Measurements from ENCODE around the gene CALCR.
A peak's percentile ranks its signal among the peaks of the same experiment; 100 is the strongest.

CALCR gene

GRCh38 chr7:93442478-93443224 is 131.9 kb downstream of the CALCR start:
- DNase-seq = peak; percentile 31

DNA sequence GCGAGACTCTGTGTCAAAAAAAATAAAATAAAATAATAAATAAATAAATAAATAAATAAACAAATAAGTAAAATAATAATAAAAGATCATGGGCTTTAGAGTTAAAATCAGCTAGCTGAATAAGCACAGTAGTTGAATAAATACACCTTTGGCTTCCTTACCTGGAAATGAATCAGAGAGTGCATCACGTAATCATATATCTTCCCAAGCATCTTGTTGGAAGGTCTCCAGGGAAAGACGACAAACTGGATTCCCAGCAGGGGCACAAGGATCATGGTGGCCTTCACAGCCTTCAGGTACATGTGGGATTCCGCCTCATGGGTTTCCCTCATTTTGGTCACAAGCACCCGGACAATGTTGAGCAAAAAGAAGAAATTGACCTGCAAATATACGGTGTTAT is 138.7 kb downstream of the CALCR start:
- no peak for DNase-seq

DNA sequence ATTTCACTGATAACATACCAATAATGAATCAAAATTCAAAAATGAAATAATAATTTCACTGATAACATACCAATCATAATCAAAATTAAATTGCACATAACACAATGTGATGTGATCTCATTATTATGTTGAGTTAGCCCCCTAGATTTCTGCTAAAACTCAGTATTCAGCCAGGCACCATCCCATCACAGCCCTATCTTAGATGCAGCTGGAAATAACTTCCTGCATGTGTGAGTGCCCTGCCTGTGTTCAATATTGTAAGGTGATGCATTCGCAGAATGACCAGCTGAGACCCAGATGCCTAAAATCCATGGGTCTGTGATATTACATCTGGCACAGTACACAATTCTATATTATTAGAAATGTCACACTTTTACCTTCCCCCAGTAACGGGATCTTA is 142.4 kb downstream of the CALCR start:
- DNase-seq = no peak

DNA sequence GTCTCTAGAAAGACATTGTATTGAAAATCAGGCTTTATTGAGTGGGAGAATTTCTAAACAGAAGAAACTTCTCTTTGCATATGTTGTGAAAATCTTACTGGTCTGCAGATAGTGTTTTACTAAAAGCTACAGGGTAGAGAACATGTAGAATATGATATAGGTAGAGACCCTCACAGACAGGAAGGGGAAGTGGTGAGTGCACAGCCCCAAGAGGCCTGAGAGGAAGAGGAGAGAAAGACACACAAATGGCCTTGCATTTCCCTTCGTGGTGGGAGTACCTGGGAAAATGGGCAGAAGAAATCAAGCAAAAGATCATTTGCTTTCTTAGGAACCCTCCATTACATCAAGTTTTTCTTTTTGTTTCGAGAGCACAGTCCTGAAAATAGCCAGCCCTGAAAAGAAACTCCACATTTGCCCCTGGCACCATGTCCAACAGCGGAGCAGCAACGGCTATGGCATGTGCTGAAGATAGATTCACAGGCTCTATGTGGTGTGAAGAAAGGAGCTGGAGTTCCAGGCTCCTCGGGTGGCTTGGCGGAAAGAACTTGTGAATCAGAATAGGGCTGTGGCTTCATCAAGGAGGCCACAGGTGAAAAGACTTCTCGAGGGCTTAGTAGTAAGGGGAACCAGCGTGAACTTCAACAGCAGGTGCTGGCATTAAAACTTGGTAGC is 143.5 kb downstream of the CALCR start:
- DNase-seq = no peak

GRCh38 chr7:93429563-93429962 is 145.0 kb downstream of the CALCR start:
- no peak for DNase-seq

GRCh38 chr7:93427107-93427506 is 147.4 kb downstream of the CALCR start:
- DNase-seq = no peak

DNA sequence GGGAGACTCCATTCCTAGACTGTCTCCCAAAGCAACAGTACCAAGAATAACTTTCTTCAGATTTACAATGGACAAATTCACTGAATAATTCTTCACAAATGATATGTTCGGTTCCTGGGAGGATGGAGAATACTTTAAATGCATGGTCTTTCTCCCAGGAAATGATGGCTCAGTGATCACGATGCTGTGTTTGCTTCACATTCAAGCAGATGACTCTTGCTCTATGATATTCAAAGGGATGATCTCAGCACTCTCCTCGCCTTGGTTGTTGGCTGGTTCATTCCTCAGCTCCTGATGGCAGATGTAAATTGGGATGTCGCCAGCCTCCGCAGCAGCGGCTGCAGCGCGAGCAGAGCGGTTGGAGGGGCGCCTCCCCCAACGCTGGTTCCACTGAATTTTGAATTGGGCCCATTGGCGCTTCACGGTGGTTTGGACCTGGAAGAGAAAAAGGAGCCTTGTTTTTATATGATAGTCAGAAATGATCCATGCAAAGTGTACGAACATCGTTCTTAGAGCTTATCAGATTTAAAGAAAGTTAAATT is 148.3 kb downstream of the CALCR start:
- no peak for DNase-seq

DNA sequence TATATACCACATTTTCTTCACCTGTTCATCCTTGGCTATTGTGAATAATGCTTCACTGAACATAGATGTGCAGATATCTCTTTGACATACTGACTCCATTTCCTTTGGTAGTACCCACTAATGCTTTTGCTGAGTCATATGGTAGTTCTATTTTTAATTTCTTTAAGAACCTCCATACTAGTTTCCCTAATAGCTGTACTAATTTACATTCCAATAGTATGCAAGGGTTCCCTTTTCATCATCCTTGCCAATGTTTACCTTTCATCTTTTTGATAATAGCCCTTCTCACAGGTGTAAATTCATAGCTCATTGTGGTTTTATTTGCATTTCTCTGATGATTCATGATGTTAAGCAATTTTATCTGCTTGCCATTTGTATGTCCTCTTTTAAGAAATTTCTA is 159.9 kb downstream of the CALCR start:
- no peak for DNase-seq

DNA sequence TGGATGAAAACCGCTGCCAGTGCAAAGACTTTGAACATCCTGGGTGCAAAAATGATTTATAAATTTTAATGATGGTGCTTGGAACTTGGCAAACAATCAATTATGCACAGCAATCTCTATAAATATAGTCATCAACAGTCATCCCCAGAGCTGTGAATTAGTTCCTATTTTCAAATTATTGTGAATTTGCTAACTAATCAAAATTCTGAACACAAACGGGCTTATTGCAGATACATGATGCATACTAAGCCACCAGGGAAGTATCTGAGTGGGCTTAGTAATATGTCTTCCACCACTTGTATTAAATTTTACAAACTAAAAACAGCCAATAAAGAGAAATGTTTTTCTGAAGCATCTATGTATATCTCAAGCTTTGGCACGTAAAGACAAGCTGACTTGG is 165.2 kb downstream of the CALCR start:
- no peak for DNase-seq

DNA sequence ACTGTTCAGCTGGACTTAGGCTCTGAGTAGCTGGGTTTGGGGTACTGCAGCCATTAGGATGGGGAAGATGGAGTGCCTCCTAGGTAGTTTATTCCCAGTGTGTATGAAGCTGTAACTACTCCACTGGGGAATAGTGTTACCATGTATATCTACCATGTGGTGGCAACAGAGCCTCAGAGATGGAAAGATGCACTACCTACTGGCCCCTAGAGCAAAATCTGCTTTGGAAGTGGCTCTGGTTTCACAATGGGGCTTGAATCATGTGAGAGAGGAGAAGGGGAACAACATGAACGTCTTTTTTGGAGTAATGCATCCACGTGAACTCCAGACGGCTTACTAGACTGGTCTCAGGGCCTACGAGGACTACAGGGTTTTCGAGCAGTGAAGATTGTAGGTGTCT is 167.3 kb downstream of the CALCR start:
- no peak for DNase-seq

DNA sequence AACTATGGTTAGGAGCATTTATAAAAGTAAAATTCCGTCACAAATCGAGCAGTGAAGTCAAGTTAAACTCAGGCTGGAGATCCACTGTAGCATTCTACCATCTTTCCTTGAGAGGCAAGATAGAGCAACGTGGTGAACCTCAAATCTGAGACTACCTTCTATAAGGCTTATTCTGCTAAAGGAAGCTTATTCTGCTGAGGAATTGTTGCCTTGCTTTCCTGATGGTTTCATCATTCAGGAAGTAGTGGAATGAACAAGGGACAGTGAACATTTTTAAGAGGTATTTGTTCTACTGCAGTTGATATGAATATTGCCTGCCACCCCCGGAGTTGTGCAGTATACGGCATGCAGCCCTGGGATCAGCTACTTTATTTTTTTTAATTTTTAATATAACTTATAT is 171.6 kb downstream of the CALCR start:
- DNase-seq = no peak

DNA sequence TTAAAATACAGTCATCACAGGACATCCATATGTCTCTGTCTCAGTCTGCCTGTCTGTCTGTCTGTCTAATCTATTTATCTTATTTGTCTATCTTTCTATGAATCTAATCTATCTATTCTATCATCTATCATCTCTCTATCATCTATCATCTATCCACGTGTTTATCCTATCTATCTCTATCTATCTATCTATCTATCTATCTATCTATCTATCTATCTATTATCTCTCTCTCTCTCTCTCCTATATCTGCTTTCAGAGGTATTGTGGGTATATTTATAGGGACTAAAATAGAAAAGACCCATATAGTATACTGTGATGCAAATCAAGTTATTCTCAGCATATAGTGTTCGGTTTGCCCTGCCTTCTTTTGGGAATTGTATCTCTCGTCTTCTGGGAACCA is 174.9 kb downstream of the CALCR start:
- DNase-seq = no peak

GRCh38 chr7:93392984-93393383 is 181.5 kb downstream of the CALCR start:
- DNase-seq = no peak

GRCh38 chr7:93390660-93391059 is 183.9 kb downstream of the CALCR start:
- no peak for DNase-seq

DNA sequence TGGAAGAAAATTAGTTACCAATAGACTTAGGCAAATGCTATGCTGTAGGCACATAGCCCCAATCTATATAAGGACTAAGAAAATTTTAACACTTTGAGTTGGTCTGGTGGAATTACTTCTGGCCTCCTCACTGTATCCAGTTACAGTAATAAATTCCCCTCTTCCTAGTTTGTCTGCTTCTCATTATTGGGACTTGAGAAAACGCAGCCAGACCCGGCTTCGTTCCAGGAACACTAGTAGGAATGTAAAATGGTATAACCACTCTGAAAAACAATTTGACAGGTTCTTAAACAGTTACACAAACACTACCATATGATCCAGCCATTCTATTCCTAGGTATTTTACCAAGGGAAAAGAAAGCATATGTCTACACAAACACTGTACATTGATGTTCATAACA is 192.2 kb downstream of the CALCR start:
- no peak for DNase-seq

DNA sequence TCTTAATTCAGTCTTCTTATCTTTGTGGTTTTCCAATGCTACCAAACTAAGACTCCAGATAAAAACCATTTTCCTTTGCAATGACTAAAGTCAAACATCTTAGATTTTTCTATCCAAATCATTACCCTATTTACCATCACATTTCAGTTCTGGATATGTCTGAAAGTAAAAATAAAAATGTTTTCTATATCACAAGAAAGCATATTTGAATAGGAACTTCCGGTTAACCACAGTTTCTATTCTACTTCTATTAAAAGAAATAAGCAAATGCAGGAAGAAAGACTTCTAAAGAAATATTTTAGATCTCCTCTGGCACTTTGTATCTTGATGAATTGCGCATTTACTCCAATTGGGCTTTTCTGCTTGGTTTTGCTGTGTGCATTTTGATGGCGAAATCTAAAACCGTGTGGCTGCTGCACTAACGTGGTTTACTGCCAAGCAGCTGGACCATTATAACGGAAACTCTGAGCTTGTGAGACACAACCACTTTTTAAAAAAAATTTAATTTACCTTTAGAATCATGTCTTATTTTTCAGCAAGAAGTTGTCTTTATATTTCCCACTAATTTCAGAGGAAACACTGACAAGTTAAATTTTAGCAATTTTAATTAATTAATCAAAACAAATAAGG is 196.3 kb downstream of the CALCR start:
- no peak for DNase-seq

DNA sequence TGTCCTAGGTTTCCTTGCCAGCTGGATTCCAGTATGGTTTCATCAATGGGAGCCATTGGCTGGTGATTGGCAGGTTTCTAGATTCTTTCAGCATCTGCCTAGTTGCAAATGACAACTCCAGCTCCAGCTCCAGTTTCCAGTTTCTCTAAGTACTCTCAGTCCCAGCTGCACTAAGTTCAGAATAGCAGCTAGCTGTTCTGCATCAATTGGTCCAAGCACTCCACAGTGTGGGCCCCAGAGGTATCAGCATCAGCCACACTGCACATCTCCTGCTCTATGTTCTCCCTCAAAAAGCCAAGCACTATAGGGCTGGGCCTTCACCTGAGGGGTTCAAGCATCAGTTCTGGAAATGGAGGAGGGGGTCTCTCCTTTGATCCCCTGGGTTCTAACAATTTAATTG is 198.9 kb downstream of the CALCR start:
- DNase-seq = no peak

Data from activated CD4-positive, CD25-positive, alpha-beta regulatory T cell treated with anti-CD3 and anti-CD28 coated beads, Interleukin-2, amount 50 U/mL, for 72 hours (primary cell).